Astrocyte (in vitro differentiated cells and primary cell): Measurements from ENCODE around the gene RNASE13. TPM values are rescaled to one million over a fixed set of nuclear protein-coding genes. Genes with fewer than 3 reads are reported as not detected.
"Not testable (repeated sequence)": the region's sequence is repeated elsewhere in the genome, so short reads cannot be mapped to it uniquely, and the experiment has no call there.

Experiments
- DNase-seq: peaks from one replicate; pipeline ENCODE4 v3.0.0-alpha.2; 2010; ENCODE audit warnings: low read depth
- FAIRE-seq: peaks from 2 replicates; lab custom pipeline; 2011; peaks lifted over from hg19 to GRCh38; lab: Jason Lieb, UNC
- H2AFZ ChIP-seq: 2 replicates; pipeline ENCODE4 v1.6.0; 2012; ENCODE audit warnings: low read depth, low read length, inconsistent platforms
- H3K27ac ChIP-seq: 2 replicates; pipeline ENCODE4 v1.5.1; 2011; ENCODE audit warnings: low read depth, low read length, inconsistent platforms
- H3K27me3 ChIP-seq: 2 replicates; pipeline ENCODE4 v1.6.0; 2011; ENCODE audit warnings: low read length, inconsistent platforms; ENCODE audit not compliant: insufficient read depth
- H3K36me3 ChIP-seq: 2 replicates; pipeline ENCODE4 v1.5.1; 2011; ENCODE audit warnings: low read length, inconsistent platforms; ENCODE audit not compliant: insufficient read depth
- H3K4me1 ChIP-seq: 2 replicates; pipeline ENCODE4 v1.5.1; 2011; ENCODE audit warnings: low read length, inconsistent platforms; ENCODE audit not compliant: insufficient read depth
- H3K4me2 ChIP-seq: 2 replicates; pipeline ENCODE4 v1.6.0; 2012; ENCODE audit warnings: low read length, inconsistent platforms
- H3K4me3 ChIP-seq: 2 replicates; pipeline ENCODE4 v1.5.1; 2011; ENCODE audit warnings: low read depth, mild to moderate bottlenecking, low read length, inconsistent platforms; ENCODE audit not compliant: insufficient read depth
- H3K79me2 ChIP-seq: 2 replicates; pipeline ENCODE4 v1.6.0; 2012; ENCODE audit warnings: mild to moderate bottlenecking, low read length, inconsistent platforms; ENCODE audit not compliant: insufficient read depth
- H3K9ac ChIP-seq: 2 replicates; pipeline ENCODE4 v1.6.0; 2012; ENCODE audit warnings: mild to moderate bottlenecking, low read length, inconsistent platforms
- H3K9me3 ChIP-seq: 2 replicates; pipeline ENCODE4 v1.5.1; 2012; ENCODE audit warnings: low read depth, mild to moderate bottlenecking, low read length, inconsistent platforms; ENCODE audit not compliant: insufficient read depth
- H4K20me1 ChIP-seq: 2 replicates; pipeline ENCODE4 v1.6.0; 2012; ENCODE audit warnings: low read length, inconsistent platforms; ENCODE audit not compliant: insufficient read depth
- H3K27ac Mint-ChIP-seq: one replicate; pipeline ENCODE4 v1.8.0; 2021; ENCODE audit warnings: mild to moderate bottlenecking, mixed read lengths; ENCODE audit not compliant: unreplicated experiment
- H3K27me3 Mint-ChIP-seq: one replicate; pipeline ENCODE4 v1.8.0; 2021; ENCODE audit warnings: low read depth, mixed read lengths; ENCODE audit not compliant: unreplicated experiment
- H3K36me3 Mint-ChIP-seq: one replicate; pipeline ENCODE4 v1.8.0; 2021; ENCODE audit warnings: low read depth, mixed read lengths; ENCODE audit not compliant: unreplicated experiment
- H3K4me1 Mint-ChIP-seq: one replicate; pipeline ENCODE4 v1.8.0; 2021; ENCODE audit warnings: low read depth, mixed read lengths; ENCODE audit not compliant: unreplicated experiment
- H3K4me3 Mint-ChIP-seq: one replicate; pipeline ENCODE4 v1.8.0; 2021; ENCODE audit warnings: mild to moderate bottlenecking, moderate library complexity, mixed read lengths; ENCODE audit not compliant: unreplicated experiment
- H3K9me3 Mint-ChIP-seq: one replicate; pipeline ENCODE4 v1.8.0; 2021; ENCODE audit warnings: mild to moderate bottlenecking, mixed read lengths; ENCODE audit not compliant: unreplicated experiment
- CTCF ChIP-seq: IDR thresholded peaks from 2 replicates; pipeline ENCODE4 v1.5.1; 2011; ENCODE audit warnings: low read depth, mild to moderate bottlenecking, inconsistent platforms, low read length, moderate library complexity; ENCODE audit not compliant: insufficient read depth
- EZH2 ChIP-seq: IDR thresholded peaks from 2 replicates; pipeline ENCODE4 v1.6.1; 2012; ENCODE audit warnings: mild to moderate bottlenecking, low read length, inconsistent platforms; ENCODE audit not compliant: insufficient read depth
- total RNA-seq: library from RNA; stranded (reverse); gene quantifications from 2 replicates; pipeline ENCODE4 v1.2.1, GENCODE V29; 2021

The RNASE13 gene
- total RNA-seq, 1 donor from 2014 or later = not detected

GRCh38 chr14:21011136-21011535 is 23.5 kb downstream of the RNASE13 start:
- Mint-ChIP-seq H3K4me3 (no peak overlapping the region), H3K9me3 (no peaks in the 10 kb centered on the region), H3K36me3 (no peaks in the 10 kb centered on the region), H3K27me3 (peaks cover 27% of the 10 kb centered on the region), H3K27ac (no peak overlapping the region), H3K4me1 (peaks cover 3% of the 10 kb centered on the region)
- Histone ChIP-seq H3K27ac (no peak overlapping the region), H3K4me1 (no peaks in the 10 kb centered on the region), H2AFZ (no peak overlapping the region), H3K4me3 (no peak overlapping the region), H3K9me3 (no peaks in the 10 kb centered on the region), H3K36me3 (no peaks in the 10 kb centered on the region), H3K9ac (no peak overlapping the region), H4K20me1 (no peaks in the 10 kb centered on the region), H3K4me2 (no peak overlapping the region), H3K27me3 (peaks cover 23% of the 10 kb centered on the region), H3K79me2 (no peaks in the 10 kb centered on the region)
- TF ChIP-seq EZH2 = no peak
- no peak for TF ChIP-seq CTCF
- DNase-seq (no peak), FAIRE-seq (no peak)

GRCh38 chr14:21009721-21010120 is 24.9 kb downstream of the RNASE13 start:
- H3K36me3 Mint-ChIP-seq, H3K79me2 ChIP-seq, H3K27ac Mint-ChIP-seq, H3K4me2 ChIP-seq, H3K9me3 Mint-ChIP-seq, H3K9me3 ChIP-seq, H3K9ac ChIP-seq, H3K4me3 Mint-ChIP-seq, DNase-seq, FAIRE-seq, H2AFZ ChIP-seq, H3K4me1 Mint-ChIP-seq, H4K20me1 ChIP-seq, H3K27ac ChIP-seq, H3K36me3 ChIP-seq, H3K4me3 ChIP-seq, H3K4me1 ChIP-seq: not testable (repeated sequence)
- H3K27me3 ChIP-seq = peaks cover 23% of the 10 kb centered on the region
- H3K27me3 Mint-ChIP-seq = peaks cover 27% of the 10 kb centered on the region

GRCh38 chr14:21003788-21004346 is 30.7 kb downstream of the RNASE13 start:
- H3K27ac Mint-ChIP-seq = no peak overlapping the region
- peak overlapping the region; percentile 17 for H2AFZ ChIP-seq

More at GRCh38 chr14:21003788-21004346, 30.7 kb downstream of the RNASE13 start:
- TF ChIP-seq EZH2 (no peak), CTCF (no peak)
- Mint-ChIP-seq H3K36me3 (peaks cover 2% of the 10 kb centered on the region), H3K4me3 (no peak overlapping the region), H3K27me3 (no peaks in the 10 kb centered on the region), H3K4me1 (peaks cover 8% of the 10 kb centered on the region), H3K9me3 (no peaks in the 10 kb centered on the region)
- Histone ChIP-seq H3K9ac (no peak overlapping the region), H3K27me3 (no peaks in the 10 kb centered on the region), H3K36me3 (no peaks in the 10 kb centered on the region), H3K4me1 (peaks cover 4% of the 10 kb centered on the region), H4K20me1 (no peaks in the 10 kb centered on the region), H3K4me2 (no peak overlapping the region), H3K79me2 (no peaks in the 10 kb centered on the region), H3K9me3 (no peaks in the 10 kb centered on the region), H3K27ac (no peak overlapping the region), H3K4me3 (no peak overlapping the region)
- no peak for DNase-seq
- FAIRE-seq = no peak
